HEK293T (cell line): ENCODE results near the gene PBX4.

Experiments used
- CTCF ChIA-PET: fragments of 350-600 bp; formaldehyde crosslinking; extraction: SDS; loops from one replicate; lab custom pipeline; 2021; ENCODE audit warnings: antibody characterized with exemption, inconsistent platforms; lab: Yijun Ruan, JAX
- POLR2A ChIA-PET: fragments of 350-600 bp; formaldehyde crosslinking; extraction: SDS; loops from one replicate; lab custom pipeline; 2020; ENCODE audit warnings: antibody characterized with exemption, inconsistent platforms; lab: Yijun Ruan, JAX
- DNase-seq: peaks from one replicate; pipeline ENCODE4 v3.0.0; 2012; ENCODE audit warnings: mixed read lengths; ENCODE audit errors: extremely low spot score
- ARNT ChIP-seq: fragments of 450-650 bp; IDR thresholded peaks from 2 replicates; pipeline ENCODE4 v1.6.1; 2017; ENCODE audit warnings: mild to moderate bottlenecking
- BHLHE40 ChIP-seq: fragments of 450-650 bp; IDR thresholded peaks from 2 replicates; pipeline ENCODE4 v1.6.1; 2016; ENCODE audit warnings: mild to moderate bottlenecking, moderate library complexity, borderline replicate concordance
- CTBP1 ChIP-seq: fragments of 450-650 bp; IDR thresholded peaks from 2 replicates; pipeline ENCODE4 v1.6.1; 2016; ENCODE audit warnings: borderline replicate concordance
- ELF4 ChIP-seq: fragments of 450-650 bp; IDR thresholded peaks from 2 replicates; pipeline ENCODE4 v1.6.1; 2017; ENCODE audit warnings: antibody characterized with exemption
- FOXA1 ChIP-seq: fragments of 450-650 bp; IDR thresholded peaks from 2 replicates; pipeline ENCODE4 v1.6.1; 2016; ENCODE audit warnings: mild to moderate bottlenecking
- FOXK2 ChIP-seq: fragments of 450-650 bp; IDR thresholded peaks from 2 replicates; pipeline ENCODE4 v1.6.1; 2016; ENCODE audit warnings: mild to moderate bottlenecking
- FOXM1 ChIP-seq: fragments of 450-650 bp; IDR thresholded peaks from 2 replicates; pipeline ENCODE4 v1.6.1; 2017; ENCODE audit warnings: mild to moderate bottlenecking, borderline replicate concordance
- HDGF ChIP-seq: fragments of 450-650 bp; IDR thresholded peaks from 2 replicates; pipeline ENCODE4 v1.6.1; 2017; ENCODE audit warnings: antibody characterized with exemption, borderline replicate concordance
- L3MBTL2 ChIP-seq: fragments of 450-650 bp; conservative IDR thresholded peaks from 2 replicates; pipeline ENCODE4 v1.6.1; 2016; ENCODE audit warnings: mild to moderate bottlenecking
- LEF1 ChIP-seq: fragments of 450-650 bp; IDR thresholded peaks from 2 replicates; pipeline ENCODE4 v1.6.1; 2017; ENCODE audit warnings: mild to moderate bottlenecking, borderline replicate concordance
- NFRKB ChIP-seq: fragments of 450-650 bp; IDR thresholded peaks from 2 replicates; pipeline ENCODE4 v1.6.1; 2016; ENCODE audit warnings: mild to moderate bottlenecking, moderate library complexity
- PKNOX1 ChIP-seq: fragments of 450-650 bp; IDR thresholded peaks from 2 replicates; pipeline ENCODE4 v1.6.1; 2016
- SP1 ChIP-seq: fragments of 450-650 bp; IDR thresholded peaks from 2 replicates; pipeline ENCODE4 v1.6.1; 2017
- SUZ12 ChIP-seq: fragments of 450-650 bp; IDR thresholded peaks from 2 replicates; pipeline ENCODE4 v1.6.1; 2016; ENCODE audit warnings: mild to moderate bottlenecking
- TARDBP ChIP-seq: fragments of 450-650 bp; IDR thresholded peaks from 2 replicates; pipeline ENCODE4 v1.6.1; 2016
- ZNF384 ChIP-seq: fragments of 450-650 bp; IDR thresholded peaks from 2 replicates; pipeline ENCODE4 v1.6.1; 2016

The PBX4 gene

GRCh38 chr19:19547674-19548336 is 70.7 kb downstream of the PBX4 start:
- TF ChIP-seq SP1 (no peak), NFRKB (no peak), TARDBP (no peak), L3MBTL2 (no peak), ZNF384 (no peak)
- no peak for DNase-seq
- CTCF ChIA-PET: no interaction called here
- POLR2A ChIA-PET: interaction anchor here (1.2 kb wide), 1 partner anchor 229 kb away, joined by 3 read pairs; no protein-coding TSS in a partner anchor

- CTCF ChIA-PET: no interaction called here
- TF ChIP-seq SUZ12 (no peak), NFRKB (no peak), CTBP1 (no peak), PKNOX1 (no peak), LEF1 (no peak), SP1 (no peak), L3MBTL2 (no peak), BHLHE40 (no peak), TARDBP (no peak), ELF4 (no peak), FOXA1 (no peak), ZNF384 (no peak), HDGF (no peak), FOXK2 (no peak), FOXM1 (no peak), ARNT (no peak)
- POLR2A ChIA-PET: interaction anchor here (1.2 kb wide), 1 partner anchor 230 kb away, joined by 3 read pairs; no protein-coding TSS in a partner anchor
Measured at GRCh38 chr19:19546751-19547162, 71.7 kb downstream of the PBX4 start.

DNA sequence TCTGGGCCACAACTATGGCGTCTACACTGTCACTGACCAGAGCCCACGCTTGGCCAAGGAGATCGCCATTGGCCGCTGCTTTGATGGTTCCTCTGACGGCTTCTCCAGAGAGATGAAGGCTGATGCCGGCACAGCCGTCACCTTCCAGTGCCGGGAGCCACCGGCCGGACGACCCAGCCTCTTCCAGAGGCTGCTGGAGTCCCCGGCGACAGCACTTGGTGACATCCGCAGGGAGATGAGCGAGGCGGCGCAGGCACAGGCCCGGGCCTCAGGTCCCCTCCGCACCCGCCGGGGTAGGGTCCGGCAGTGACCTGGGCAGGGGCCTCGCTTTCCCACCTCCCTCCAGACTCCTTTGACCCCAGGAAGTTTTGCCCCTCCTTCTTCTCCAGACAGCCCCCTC is 72.8 kb downstream of the PBX4 start:
- DNase-seq: no peak
- no peak for TF ChIP-seq FOXM1
- no peak for TF ChIP-seq HDGF
- TF ChIP-seq TARDBP: no peak
- TF ChIP-seq CTBP1: no peak
- no peak for TF ChIP-seq ARNT
- TF ChIP-seq PKNOX1: no peak
- no peak for TF ChIP-seq FOXK2
- no peak for TF ChIP-seq SUZ12
- no peak for TF ChIP-seq L3MBTL2
- no peak for TF ChIP-seq ELF4
- ChIA-PET CTCF (no interaction called here), POLR2A (no interaction called here)

More at GRCh38 chr19:19546751-19547162, 71.7 kb downstream of the PBX4 start:
- DNase-seq: no peak

DNA sequence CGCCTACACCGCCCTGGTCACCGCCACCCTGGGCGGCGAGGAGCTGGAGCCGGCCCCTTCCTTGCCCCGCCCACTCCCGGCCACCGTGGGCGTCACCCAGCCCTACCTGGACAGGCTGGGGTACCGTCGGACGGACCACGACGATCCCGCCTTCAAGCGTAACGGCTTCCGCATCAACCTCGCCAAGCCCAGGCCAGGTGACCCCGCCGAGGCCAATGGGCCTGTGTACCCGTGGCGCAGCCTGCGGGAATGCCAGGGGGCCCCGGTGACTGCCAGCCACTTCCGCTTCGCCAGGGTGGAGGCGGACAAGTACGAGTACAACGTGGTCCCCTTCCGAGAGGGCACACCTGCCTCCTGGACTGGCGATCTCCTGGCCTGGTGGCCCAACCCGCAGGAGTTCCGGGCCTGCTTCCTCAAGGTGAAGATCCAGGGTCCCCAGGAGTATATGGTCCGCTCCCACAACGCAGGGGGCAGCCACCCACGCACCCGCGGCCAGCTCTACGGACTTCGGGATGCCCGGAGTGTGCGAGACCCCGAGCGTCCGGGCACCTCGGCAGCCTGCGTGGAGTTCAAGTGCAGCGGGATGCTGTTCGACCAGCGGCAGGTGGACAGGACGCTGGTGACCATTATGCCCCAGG is 73.4 kb downstream of the PBX4 start:
- DNase-seq: no peak
- TF ChIP-seq LEF1: no peak
- no peak for TF ChIP-seq FOXM1
- TF ChIP-seq HDGF: no peak
- no peak for TF ChIP-seq ARNT
- no peak for TF ChIP-seq SUZ12
- no peak for TF ChIP-seq TARDBP
- TF ChIP-seq SP1: no peak
- POLR2A ChIA-PET: no interaction called here
- CTCF ChIA-PET: no interaction called here

DNA sequence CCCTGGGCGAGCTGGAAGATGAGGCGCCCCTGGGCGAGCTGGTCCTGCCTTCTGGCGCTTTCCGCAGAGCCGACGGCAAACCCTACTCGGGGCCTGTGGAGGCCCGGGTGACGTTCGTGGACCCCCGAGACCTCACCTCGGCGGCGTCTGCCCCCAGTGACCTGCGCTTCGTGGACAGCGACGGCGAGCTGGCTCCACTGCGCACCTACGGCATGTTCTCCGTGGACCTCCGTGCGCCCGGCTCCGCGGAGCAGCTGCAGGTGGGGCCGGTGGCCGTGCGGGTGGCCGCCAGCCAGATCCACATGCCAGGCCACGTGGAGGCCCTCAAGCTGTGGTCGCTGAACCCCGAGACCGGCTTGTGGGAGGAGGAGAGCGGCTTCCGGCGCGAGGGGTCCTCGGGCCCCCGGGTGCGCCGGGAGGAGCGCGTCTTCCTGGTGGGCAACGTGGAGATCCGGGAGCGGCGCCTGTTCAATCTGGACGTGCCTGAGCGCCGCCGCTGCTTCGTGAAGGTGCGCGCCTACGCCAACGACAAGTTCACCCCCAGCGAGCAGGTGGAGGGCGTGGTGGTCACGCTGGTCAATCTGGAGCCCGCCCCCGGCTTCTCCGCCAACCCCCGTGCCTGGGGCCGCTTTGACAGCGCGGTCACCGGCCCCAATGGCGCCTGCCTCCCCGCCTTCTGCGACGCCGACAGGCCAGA is 74.1 kb downstream of the PBX4 start:
- no peak for DNase-seq
- ChIA-PET CTCF (no interaction called here), POLR2A (no interaction called here)
- no peak for TF ChIP-seq LEF1
- TF ChIP-seq TARDBP: no peak
- no peak for TF ChIP-seq L3MBTL2
- TF ChIP-seq ARNT: no peak

DNA sequence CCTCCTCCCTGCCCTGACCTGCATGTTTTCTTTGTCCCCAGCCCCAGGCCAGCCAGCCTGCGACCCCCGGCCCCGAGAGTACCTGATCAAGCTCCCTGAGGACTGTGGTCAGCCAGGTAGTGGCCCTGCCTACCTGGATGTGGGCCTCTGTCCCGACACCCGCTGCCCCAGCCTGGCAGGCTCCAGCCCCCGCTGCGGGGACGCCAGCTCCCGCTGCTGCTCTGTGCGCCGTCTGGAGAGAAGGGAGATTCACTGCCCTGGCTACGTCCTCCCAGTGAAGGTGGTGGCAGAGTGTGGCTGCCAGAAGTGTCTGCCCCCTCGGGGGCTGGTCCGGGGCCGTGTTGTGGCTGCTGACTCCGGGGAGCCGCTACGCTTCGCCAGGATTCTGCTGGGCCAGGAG is 74.8 kb downstream of the PBX4 start:
- ChIA-PET POLR2A (no interaction called here), CTCF (no interaction called here)
- TF ChIP-seq SUZ12 (no peak), TARDBP (no peak), FOXM1 (no peak), ZNF384 (no peak), LEF1 (no peak), L3MBTL2 (no peak), ELF4 (no peak)
- DNase-seq: no peak

GRCh38 chr19:19543101-19543500 is 75.4 kb downstream of the PBX4 start:
- ChIA-PET CTCF (no interaction called here), POLR2A (no interaction called here)
- no peak for TF ChIP-seq HDGF
- no peak for TF ChIP-seq TARDBP
- TF ChIP-seq NFRKB: no peak
- TF ChIP-seq BHLHE40: no peak
- no peak for TF ChIP-seq ARNT
- TF ChIP-seq PKNOX1: no peak
- TF ChIP-seq SP1: no peak
- TF ChIP-seq FOXM1: no peak
- TF ChIP-seq L3MBTL2: no peak
- no peak for DNase-seq
